ENCODE results near the gene NCAN.

NCAN gene

GRCh38 chr19:19260417-19261214, 48.9 kb downstream of the NCAN start:
- DNase-seq (ENCODE audit: low spot score): no peak

DNA sequence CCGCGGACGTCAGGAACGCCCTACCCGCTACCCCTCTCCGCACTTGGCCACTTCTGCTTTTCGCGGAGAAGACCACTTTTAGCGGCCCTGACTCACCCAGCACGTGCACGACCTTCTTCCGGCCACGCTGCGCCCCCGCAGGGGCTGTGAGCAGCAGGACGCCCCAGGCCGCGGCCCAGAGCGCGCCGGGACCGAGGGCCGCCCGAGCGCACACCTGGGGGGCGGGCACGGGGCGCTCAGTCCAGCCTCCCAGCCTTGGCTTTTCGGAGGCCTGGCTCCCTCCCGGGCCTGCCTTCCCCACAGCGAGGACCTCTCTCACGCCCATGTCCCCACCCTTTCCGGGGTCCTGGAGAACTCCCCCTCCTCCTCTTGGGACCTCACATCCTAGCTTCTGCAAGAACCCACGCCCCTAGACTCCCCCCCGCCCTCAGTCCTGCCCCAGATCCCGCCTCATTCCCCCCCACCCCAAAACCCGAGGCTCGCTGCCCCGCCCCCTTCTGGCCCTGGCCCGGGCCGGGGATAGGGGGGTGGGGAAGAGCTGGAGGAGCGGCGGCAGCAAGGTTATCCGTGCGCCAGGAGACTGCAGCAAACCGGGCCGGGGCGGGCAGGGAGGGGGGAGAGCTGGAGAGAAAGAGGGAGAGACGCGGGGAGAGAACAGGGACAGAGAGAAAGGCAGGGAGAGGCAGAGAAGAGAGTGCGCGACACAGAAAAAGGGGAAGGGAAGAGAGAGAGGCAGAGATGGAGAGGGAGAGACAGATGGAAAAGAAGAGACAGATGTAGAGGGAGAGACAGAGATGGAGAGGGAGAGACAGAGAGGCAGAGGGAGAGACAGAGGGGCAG, 49.8 kb downstream of the NCAN start:
- no peak for DNase-seq (ENCODE audit: low spot score)

DNA sequence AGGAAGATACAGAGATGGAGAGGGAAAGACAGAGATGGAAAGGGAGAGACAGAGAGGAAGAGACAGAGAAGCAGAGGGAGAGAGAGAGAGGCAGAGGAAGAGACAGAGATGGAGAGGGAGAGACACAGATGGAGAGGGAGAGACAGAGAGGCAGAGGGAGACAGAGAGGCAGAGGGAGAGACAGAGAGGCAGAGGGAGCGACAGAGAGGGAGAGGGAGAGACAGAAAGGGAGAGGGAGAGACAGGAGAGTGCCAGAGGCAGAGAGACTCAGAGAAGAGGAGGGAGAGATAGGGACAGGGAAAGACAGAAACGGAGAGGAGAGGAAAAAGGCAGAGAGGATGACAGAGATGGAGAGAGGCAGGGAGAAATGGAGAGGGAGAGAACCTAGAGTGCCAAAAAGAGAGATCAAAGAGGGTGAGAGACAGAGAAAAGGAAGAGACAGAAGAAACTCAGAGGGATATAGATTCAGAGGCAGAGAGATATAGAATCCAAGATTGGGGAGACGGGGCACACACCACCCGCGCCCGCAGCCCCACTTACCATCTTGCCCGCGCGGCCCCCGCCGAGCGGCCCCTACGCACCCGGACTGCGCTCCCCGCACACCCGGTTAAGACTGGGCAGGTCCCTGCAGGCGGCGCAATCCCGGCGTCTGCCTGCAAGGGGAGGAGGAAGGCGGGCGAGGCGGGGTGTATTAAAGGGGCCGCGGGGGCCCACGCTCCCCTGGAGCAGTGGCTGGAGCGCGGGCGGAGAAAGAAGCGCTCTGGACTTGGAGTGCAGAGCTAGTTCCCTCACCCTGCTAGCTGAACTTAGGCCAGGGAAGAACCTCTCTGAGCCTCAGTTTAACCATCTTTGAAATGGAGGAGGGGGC, 50.7 kb downstream of the NCAN start:
- no peak for DNase-seq (ENCODE audit: low spot score)

DNA sequence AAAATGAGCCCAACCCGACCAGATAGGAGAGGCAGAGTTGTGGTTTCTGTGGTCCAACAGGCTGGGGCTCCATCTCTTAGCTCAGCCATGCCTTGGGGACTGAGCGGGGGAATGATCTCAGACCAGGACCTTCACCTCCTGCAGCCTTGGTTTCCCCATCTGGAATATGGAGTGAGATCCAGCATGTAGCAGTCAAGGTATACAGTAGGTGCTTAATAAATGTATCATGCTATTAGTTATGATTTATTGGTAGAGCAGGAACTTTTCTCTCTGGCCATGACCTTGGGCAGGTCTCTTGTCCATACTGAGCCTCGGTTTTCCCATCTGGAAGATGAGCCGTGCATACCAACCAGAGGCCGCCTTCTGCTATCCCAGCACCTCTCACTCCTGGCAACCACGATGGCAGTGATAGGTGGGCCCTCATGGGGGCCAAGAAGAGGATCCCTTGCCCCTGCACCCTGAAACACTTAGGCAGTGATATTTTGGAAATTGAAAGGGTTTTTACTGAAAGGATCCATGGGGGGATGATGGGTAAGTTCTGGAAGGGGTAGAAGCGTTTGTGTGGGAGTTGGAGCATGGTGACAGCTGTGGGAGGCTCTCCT, 52.2 kb downstream of the NCAN start:
- DNase-seq (ENCODE audit: low spot score): no peak

DNA sequence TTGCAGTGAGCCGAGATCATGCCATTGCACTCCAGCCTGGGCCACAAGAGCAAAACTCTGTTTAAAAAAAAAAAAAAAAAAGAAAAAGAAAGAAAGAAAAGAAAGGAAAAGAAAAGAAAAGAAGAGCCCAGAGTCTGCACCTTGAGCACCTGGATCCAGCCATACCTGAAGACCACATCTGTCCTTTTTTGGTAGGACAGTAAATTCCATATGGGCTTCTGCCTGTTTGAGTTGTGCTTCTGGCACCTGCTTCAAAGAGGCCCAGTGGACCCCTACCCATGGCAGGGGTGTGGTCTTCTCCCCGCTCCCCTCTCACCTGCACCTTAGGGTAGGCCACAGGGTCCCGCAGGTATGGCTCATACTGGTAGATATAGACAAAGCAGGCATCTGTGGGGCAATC, 55.5 kb downstream of the NCAN start:
- no peak for DNase-seq (ENCODE audit: low spot score)

DNA sequence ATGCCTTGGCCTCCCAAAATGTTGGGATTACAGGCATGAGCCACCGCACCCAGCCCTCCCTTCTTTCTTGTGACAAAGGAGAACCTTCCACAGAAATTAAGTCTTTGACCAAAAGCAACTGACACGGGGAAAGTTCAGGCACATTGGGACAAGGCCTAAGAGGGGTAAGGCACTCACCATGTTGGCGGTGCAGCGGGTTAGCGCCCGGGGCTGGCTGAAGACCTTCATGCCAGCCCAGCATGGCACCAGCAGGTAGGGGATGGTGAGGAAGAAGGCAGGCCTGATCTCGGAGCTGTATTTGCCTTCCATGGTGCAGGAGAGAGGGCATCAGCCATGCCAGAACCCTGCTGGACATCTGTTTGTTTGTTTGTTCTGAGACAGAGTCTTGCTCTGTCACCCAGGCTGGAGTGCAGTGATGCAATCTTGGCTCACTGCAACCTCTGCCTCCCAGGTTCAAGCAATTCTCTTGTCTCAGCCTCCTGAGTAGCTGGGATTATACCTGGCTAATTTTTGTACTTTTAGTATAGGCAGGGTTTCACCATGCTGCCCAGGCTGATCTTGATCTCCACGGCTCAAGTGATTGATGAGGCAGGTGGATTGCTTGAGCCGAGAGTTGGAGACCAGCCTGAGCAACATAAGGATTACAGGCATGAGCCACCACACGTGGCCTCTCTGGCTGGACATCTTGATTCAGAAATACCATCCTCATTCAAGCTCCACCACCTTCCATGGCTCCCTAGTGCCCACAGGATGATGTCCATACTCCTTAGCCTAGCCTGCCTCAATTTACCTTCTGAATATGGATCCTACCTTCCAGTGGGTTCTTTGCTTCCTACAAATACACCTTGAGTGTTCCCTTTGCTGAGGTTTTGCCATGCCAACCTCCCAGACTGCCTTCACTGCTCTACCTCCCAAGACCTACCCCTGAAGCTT, 57.0 kb downstream of the NCAN start:
- DNase-seq (ENCODE audit: low spot score): no peak

- no peak for DNase-seq (ENCODE audit: low spot score)
Observed at GRCh38 chr19:19269952-19270694, 58.4 kb downstream of the NCAN start.

GRCh38 chr19:19270749-19271571, 59.2 kb downstream of the NCAN start:
- no peak for DNase-seq (ENCODE audit: low spot score)

DNA sequence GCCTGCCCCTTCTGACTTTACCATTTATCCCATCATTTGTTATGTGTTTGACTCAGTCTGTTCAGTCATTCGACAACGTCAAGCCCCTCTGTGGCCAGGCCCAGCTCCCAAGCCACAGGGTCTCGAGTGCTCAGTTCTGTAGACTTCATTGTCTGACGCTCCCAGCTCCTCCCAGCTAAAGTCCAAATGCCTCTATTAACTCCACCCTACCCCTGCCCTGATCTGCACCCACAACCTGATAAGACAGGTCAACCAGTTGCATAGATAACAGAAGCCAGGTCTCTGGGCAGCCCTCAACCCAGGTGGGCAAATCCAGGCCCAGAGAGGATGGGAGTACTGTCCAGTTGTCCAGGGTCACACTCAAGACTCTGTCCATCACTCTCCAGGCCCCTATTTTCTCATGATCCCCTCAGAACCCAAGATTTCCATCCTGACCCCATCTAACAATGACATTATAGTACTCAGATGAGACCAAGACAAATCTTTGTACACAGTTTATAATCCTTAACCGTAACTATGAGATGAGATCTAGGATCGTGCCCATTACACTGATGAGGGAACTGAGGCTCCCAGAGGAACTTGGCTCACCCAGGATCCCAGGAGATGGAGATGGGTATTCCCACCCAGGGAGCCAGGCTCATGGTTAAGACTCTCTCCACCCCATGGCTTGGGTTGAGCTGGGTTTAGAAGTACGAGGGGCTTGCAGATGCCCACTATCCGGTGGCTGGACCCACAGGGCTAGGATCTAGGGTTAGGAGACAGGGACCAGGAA, 60.3 kb downstream of the NCAN start:
- DNase-seq (ENCODE audit: low spot score): no peak

- no peak for DNase-seq (ENCODE audit: low spot score)
Observed at GRCh38 chr19:19274146-19274545, 62.4 kb downstream of the NCAN start.

- no peak for DNase-seq (ENCODE audit: low spot score)
Observed at GRCh38 chr19:19274716-19275565, 63.2 kb downstream of the NCAN start.

GRCh38 chr19:19276386-19276785, 64.6 kb downstream of the NCAN start:
- no peak for DNase-seq (ENCODE audit: low spot score)

DNA sequence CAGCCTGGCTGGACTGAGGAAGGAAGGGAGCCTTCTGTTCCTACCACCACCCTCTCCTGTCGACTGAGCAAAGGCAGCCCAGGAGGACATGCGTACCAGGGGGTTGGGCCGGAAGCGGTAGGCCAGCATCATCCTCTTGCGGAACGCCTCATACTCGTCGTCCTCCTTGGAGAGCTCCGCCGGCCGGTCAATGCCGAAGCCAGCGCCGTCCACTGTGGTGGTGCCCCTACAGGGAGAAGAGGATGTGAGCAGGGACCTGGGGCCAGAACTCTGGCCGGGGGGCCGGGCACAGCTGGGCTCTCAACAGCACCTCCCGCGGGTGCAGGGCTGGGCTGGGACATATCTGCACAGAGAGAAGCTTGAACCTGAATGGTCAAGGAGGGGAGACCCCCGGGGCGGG, 65.1 kb downstream of the NCAN start:
- DNase-seq (ENCODE audit: low spot score): no peak

GRCh38 chr19:19278315-19278714, 66.6 kb downstream of the NCAN start:
- no peak for DNase-seq (ENCODE audit: low spot score)

- no peak for DNase-seq (ENCODE audit: low spot score)
Observed at GRCh38 chr19:19279062-19279612, 67.4 kb downstream of the NCAN start.

DNA sequence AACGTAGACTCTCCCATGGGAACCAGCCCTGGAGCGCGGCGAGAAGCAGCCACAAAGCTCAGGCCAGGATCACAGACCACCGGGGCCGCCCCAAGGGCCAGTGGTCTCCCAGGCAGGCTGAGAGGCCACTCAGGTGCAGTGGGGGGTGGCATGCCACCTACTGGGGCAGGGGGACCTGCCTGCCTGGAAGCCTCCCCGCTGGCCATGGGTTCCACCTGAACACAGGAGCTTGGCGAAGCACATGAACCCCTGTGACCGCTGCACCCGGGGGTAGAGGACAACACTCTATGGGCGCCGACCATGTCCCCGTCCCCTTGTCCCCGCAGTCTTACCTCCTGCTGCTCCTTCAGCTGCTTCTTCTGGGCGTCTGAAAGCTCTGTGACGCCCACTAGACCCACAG, 68.1 kb downstream of the NCAN start:
- DNase-seq (ENCODE audit: low spot score): no peak

DNA sequence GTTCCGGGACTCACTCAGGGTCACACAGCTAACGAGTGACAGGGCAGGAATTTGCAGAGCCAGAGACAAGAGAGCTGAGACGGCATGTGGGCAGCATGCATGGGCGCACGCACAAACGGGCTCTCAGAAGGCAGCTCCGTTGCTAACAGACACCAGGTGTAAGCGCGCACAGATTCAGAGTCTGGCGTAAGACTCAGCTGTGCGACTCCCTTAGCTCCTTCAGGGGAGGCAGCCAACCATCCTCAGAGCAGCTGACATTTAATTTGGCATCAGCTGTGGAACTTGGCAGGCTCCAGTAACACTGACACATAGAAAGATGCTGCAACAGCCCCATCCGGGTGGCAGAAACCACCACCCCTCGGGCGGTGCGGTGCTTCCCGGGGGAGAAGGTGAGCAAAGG, 68.8 kb downstream of the NCAN start:
- no peak for DNase-seq (ENCODE audit: low spot score)
